ENCODE results near the gene USP38.

DNA sequence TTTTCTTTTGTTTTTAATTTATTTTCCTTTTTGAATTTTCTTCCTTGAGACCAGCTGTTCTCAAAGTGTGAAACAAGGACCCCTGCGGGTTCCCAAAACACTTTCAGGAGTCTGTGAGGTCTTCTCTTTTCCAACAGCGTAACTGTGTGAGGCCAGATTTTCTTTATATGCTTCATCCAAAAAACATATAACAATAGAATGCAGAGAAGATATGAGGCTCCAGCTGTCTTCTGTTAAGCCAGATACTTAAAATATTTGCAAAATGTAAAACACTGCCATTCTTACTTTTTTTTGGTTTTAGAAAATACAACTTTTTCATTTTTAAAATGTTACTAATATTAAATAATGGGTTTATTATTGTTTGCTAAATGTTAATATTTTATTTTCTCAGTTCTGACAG lies 27.8 kb downstream of the USP38 start:
- TF ChIP-seq, protein P1, sequence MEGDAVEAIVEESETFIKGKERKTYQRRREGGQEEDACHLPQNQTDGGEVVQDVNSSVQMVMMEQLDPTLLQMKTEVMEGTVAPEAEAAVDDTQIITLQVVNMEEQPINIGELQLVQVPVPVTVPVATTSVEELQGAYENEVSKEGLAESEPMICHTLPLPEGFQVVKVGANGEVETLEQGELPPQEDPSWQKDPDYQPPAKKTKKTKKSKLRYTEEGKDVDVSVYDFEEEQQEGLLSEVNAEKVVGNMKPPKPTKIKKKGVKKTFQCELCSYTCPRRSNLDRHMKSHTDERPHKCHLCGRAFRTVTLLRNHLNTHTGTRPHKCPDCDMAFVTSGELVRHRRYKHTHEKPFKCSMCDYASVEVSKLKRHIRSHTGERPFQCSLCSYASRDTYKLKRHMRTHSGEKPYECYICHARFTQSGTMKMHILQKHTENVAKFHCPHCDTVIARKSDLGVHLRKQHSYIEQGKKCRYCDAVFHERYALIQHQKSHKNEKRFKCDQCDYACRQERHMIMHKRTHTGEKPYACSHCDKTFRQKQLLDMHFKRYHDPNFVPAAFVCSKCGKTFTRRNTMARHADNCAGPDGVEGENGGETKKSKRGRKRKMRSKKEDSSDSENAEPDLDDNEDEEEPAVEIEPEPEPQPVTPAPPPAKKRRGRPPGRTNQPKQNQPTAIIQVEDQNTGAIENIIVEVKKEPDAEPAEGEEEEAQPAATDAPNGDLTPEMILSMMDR (IDR thresholded peaks at IDR 0.05), result no peak
- no peak for TF ChIP-seq POLR2A (IDR thresholded peaks at IDR 0.05)
